ENCODE measurements around the gene YWHAG.

GRCh38 chr7:76357475-76358010, 1.2 kb downstream of the YWHAG start:
- TF ChIP-seq POLR2A (IDR thresholded peaks at IDR 0.05; ENCODE audit: low read depth, low read length), result no peak
- no peak for TF ChIP-seq POLR2AphosphoS5 (IDR thresholded peaks at IDR 0.05; ENCODE audit: low read depth, low read length)

Data from GM12892 (cell line).